ENCODE results near the gene SLC25A5.
"Not testable (repeated sequence)": the region's sequence is repeated elsewhere in the genome, so short reads cannot be mapped to it uniquely, and the experiment has no call there.

Gene SLC25A5

GRCh38 chrX:119467842-119468550, at the start of gene SLC25A5:
Gene SLC25A5 (plus strand): TSS chrX:119468444. CDS start chrX:119468516, 72 bp downstream.
- FAIRE-seq, result no peak

- no peak for FAIRE-seq
These were observed 49.1 kb upstream of the SLC25A5 start for GRCh38 chrX:119419146-119419545.

- FAIRE-seq, result no peak
These were observed 48.3 kb upstream of the SLC25A5 start for GRCh38 chrX:119419898-119420297.

- FAIRE-seq, result no peak
These were observed 47.1 kb upstream of the SLC25A5 start for GRCh38 chrX:119421016-119421705.

GRCh38 chrX:119423631-119424030, 44.6 kb upstream of the SLC25A5 start:
- FAIRE-seq, result no peak

GRCh38 chrX:119424999-119425398, 43.2 kb upstream of the SLC25A5 start:
- FAIRE-seq, result no peak

- FAIRE-seq, result no peak
These were observed 41.0 kb upstream of the SLC25A5 start for GRCh38 chrX:119427024-119427794.

GRCh38 chrX:119427795-119428185, 40.5 kb upstream of the SLC25A5 start:
- no peak for FAIRE-seq

- FAIRE-seq, result no peak
These were observed 38.8 kb upstream of the SLC25A5 start for GRCh38 chrX:119429471-119429870.

GRCh38 chrX:119441295-119441694, 26.9 kb upstream of the SLC25A5 start:
- not testable (repeated sequence) for FAIRE-seq

- FAIRE-seq, result no peak
These were observed 26.0 kb upstream of the SLC25A5 start for GRCh38 chrX:119442286-119442685.

GRCh38 chrX:119453202-119453601, 15.0 kb upstream of the SLC25A5 start:
- no peak for FAIRE-seq

- FAIRE-seq, result peak; percentile 62
These were observed 13.0 kb upstream of the SLC25A5 start for GRCh38 chrX:119455264-119455663.

GRCh38 chrX:119459181-119459580, 9.1 kb upstream of the SLC25A5 start:
- FAIRE-seq, result no peak

- FAIRE-seq, result no peak
These were observed 2.7 kb upstream of the SLC25A5 start for GRCh38 chrX:119465555-119465954.

GRCh38 chrX:119466970-119467369, 1.3 kb upstream of the SLC25A5 start:
- no peak for FAIRE-seq

GRCh38 chrX:119467433-119467832, 811 bp upstream of the SLC25A5 start:
- no peak for FAIRE-seq

- FAIRE-seq, result no peak
These were observed 488 bp downstream of the SLC25A5 start for GRCh38 chrX:119468551-119469312.

- no peak for FAIRE-seq
These were observed 1.0 kb downstream of the SLC25A5 start for GRCh38 chrX:119469313-119469635.

GRCh38 chrX:119474615-119475388, 6.6 kb downstream of the SLC25A5 start:
- no peak for FAIRE-seq

GRCh38 chrX:119475389-119476101, 7.3 kb downstream of the SLC25A5 start:
- no peak for FAIRE-seq

Data from colon (tissue), 2 donors.